ENCODE results near the gene AOX1.

DNA sequence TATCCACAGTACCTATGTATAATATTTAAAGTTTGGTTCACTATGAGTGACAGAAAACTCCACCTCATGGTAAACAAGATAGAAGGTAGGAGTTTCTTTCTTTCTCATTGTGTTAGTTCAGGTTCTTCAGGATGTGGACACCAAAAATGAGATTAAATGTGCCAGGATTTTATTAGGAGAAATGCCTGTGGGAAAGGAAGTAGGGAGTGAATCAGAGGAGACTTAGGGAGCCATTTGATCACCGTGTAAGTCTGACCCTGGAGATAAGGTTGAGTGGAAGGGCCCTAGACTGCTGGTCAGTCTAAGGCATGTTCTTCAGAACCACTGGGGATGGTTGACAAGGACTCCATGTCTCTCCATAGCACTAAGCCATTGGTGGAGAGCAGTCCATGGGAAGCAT lies 8.1 kb downstream of the AOX1 start:
- TF ChIP-seq, protein P1, sequence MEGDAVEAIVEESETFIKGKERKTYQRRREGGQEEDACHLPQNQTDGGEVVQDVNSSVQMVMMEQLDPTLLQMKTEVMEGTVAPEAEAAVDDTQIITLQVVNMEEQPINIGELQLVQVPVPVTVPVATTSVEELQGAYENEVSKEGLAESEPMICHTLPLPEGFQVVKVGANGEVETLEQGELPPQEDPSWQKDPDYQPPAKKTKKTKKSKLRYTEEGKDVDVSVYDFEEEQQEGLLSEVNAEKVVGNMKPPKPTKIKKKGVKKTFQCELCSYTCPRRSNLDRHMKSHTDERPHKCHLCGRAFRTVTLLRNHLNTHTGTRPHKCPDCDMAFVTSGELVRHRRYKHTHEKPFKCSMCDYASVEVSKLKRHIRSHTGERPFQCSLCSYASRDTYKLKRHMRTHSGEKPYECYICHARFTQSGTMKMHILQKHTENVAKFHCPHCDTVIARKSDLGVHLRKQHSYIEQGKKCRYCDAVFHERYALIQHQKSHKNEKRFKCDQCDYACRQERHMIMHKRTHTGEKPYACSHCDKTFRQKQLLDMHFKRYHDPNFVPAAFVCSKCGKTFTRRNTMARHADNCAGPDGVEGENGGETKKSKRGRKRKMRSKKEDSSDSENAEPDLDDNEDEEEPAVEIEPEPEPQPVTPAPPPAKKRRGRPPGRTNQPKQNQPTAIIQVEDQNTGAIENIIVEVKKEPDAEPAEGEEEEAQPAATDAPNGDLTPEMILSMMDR (IDR thresholded peaks at IDR 0.05) = no peak
- no peak for TF ChIP-seq ZFX (IDR thresholded peaks at IDR 0.05; ENCODE audit: borderline replicate concordance)
